ENCODE measurements around the gene OXNAD1.

DNA sequence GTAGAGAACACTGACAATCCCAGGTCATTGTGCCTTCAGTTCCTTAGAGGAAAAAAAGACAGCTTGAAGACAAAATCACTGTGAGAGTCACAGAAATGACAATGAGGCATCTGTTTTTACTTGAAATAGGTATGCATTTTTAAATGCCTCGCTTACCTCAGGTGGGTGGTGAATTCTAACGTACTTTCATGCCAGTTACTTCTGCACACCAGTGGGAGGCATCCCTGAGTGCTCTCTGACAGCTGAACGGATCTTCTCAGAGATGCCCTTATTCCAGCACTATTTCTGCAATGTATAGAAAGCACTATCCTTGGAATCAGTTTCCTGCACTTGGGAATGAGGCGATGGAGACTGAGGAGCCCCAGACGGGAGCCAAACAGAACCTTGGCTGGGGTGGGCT, 16.5 kb upstream of the OXNAD1 start:
- TF ChIP-seq CTCF (IDR thresholded peaks at IDR 0.05) (no peak), POLR2AphosphoS5 (IDR thresholded peaks at IDR 0.05) (no peak)
